ENCODE data around the gene AMOTL1.

DNA sequence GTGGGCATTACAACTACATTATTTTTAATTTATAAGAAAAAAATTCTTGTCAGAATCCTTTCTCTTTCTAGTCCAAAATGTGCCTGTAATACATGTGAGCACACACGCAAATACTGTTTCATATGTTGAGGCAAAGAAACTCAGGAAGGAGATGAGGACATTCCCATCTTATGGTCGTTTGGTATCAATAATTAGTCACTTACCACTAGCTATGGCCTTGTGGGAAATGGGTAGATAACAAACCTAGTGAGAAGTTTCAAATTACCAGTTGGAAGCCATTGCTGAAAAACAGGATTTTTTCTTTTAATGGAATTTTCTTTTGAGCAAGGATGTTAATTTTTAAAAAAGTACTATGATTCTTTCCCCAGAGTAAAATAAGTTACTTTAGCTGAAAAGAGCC lies 25.7 kb downstream of the AMOTL1 start:
- TF ChIP-seq CTCF (conservative IDR thresholded peaks at IDR 0.05; ENCODE audit: low read depth, low read length): no peak
- no peak for TF ChIP-seq EZH2phosphoT487 (IDR thresholded peaks at IDR 0.05; ENCODE audit: borderline replicate concordance, low read length)
